ENCODE results near the gene SFSWAP.

The SFSWAP gene

DNA sequence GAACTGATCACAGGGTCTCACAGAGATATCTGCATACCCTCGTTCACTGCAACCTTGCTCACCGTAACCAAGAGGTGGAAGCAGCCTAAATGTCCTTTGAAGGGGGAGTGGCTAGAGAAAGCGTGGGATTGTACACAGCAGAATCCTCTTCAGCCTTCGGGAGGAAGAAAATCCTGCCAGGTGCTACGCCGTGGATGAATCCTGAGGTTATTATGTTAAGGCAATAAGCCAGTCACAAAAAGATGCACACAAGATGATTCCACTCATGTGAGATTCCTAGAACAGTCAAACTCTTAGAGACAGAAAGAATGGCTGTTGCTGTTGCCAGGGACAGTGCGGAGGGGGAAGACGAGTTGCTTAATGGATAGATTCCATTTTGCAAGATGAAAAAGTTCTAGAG, 39.6 kb upstream of the SFSWAP start:
- TF ChIP-seq, protein P1, sequence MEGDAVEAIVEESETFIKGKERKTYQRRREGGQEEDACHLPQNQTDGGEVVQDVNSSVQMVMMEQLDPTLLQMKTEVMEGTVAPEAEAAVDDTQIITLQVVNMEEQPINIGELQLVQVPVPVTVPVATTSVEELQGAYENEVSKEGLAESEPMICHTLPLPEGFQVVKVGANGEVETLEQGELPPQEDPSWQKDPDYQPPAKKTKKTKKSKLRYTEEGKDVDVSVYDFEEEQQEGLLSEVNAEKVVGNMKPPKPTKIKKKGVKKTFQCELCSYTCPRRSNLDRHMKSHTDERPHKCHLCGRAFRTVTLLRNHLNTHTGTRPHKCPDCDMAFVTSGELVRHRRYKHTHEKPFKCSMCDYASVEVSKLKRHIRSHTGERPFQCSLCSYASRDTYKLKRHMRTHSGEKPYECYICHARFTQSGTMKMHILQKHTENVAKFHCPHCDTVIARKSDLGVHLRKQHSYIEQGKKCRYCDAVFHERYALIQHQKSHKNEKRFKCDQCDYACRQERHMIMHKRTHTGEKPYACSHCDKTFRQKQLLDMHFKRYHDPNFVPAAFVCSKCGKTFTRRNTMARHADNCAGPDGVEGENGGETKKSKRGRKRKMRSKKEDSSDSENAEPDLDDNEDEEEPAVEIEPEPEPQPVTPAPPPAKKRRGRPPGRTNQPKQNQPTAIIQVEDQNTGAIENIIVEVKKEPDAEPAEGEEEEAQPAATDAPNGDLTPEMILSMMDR (conservative IDR thresholded peaks at IDR 0.05; ENCODE audit: low read depth, low read length), result no peak
- no peaks in the 10 kb centered on the region for H4K20me1 ChIP-seq (ENCODE audit: insufficient read depth)
- H3K9ac ChIP-seq, result no peak overlapping the region
- no peak overlapping the region for H3K27ac ChIP-seq
- no peaks in the 10 kb centered on the region for H3K79me2 ChIP-seq (ENCODE audit: insufficient read depth, low read depth)
- H3K4me2 ChIP-seq, result no peak overlapping the region
- H2AFZ ChIP-seq (ENCODE audit: low read depth), result no peak overlapping the region
- H3K4me1 ChIP-seq (ENCODE audit: low read depth, poor library complexity, severe bottlenecking), result no peaks in the 10 kb centered on the region
- no peaks in the 10 kb centered on the region for H3K36me3 ChIP-seq (ENCODE audit: insufficient read depth)
- H3K27me3 ChIP-seq (ENCODE audit: insufficient read depth, low read depth), result no peaks in the 10 kb centered on the region; the same call in 1 of the 2 replicates
- H3K4me3 ChIP-seq (IDR thresholded peaks at IDR 0.05; ENCODE audit: insufficient read depth, low read depth, low read length), result no peak overlapping the region

DNA sequence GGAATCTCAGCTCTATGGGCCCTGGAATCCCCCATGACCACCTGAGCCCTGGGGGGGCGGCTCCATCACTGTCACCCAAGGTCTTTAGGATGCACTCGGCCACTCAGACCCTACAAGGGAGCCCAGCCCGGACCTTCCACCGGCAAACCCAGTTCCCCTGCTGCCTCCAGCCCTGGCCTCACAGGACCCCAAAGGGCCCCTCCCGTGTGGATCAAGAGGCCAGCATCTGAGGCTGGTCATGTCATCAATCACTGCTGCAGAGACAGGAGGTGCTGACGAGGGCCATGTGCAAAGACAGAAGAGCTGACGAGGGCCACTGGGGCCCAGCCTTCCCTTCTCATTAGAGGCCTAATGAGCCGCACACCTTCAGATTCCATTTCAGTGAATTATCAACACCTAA, 39.0 kb upstream of the SFSWAP start:
- Histone ChIP-seq H3K36me3 (ENCODE audit: insufficient read depth) (no peaks in the 10 kb centered on the region), H3K27me3 (ENCODE audit: insufficient read depth, low read depth) (no peaks in the 10 kb centered on the region; the same call in 1 of the 2 replicates), H3K4me1 (ENCODE audit: low read depth, poor library complexity, severe bottlenecking) (no peaks in the 10 kb centered on the region), H2AFZ (ENCODE audit: low read depth) (no peak overlapping the region), H4K20me1 (ENCODE audit: insufficient read depth) (no peaks in the 10 kb centered on the region), H3K9ac (no peak overlapping the region), H3K79me2 (ENCODE audit: insufficient read depth, low read depth) (no peaks in the 10 kb centered on the region), H3K4me3 (IDR thresholded peaks at IDR 0.05; ENCODE audit: insufficient read depth, low read depth, low read length) (no peak overlapping the region), H3K27ac (no peak overlapping the region), H3K4me2 (no peak overlapping the region)
- TF ChIP-seq, protein P1 (conservative IDR thresholded peaks at IDR 0.05; ENCODE audit: low read depth, low read length), result no peak

DNA sequence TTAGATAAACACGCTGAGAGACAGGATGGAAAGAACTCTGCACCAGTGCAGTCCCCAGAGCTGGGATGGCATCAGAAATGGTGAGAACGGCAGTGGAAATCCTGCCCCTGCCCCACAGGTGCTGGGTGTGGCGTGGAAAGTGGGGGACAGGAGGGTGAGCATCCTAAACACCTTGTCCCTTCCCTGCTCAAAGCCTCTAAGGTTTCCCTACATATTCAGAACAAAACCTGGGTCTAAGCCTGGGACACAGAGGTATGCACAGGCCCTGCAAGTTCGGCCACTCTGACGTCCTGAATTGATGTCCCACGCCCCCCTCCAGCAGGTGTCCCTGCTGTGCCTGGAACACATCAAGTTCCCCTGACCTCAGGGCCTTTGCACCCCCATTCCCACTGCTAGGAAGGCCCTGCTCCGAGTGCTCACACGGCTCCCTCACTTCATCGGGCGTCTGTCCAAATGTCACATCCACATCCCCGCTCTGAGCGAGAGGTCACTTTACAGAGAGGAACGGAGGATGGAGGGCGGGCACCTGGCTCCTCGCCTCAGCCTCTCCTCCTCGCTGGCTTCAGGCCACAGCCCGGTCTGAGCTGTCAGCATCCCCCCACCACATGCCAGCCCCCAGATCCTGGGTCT, 38.5 kb upstream of the SFSWAP start:
- Histone ChIP-seq H4K20me1 (ENCODE audit: insufficient read depth) (no peaks in the 10 kb centered on the region), H3K79me2 (ENCODE audit: insufficient read depth, low read depth) (no peaks in the 10 kb centered on the region), H3K27ac (no peak overlapping the region), H3K4me1 (ENCODE audit: low read depth, poor library complexity, severe bottlenecking) (no peaks in the 10 kb centered on the region), H3K9ac (no peak overlapping the region), H3K4me3 (IDR thresholded peaks at IDR 0.05; ENCODE audit: insufficient read depth, low read depth, low read length) (no peak overlapping the region), H3K27me3 (ENCODE audit: insufficient read depth, low read depth) (no peaks in the 10 kb centered on the region; the same call in 1 of the 2 replicates), H2AFZ (ENCODE audit: low read depth) (no peak overlapping the region), H3K4me2 (no peak overlapping the region), H3K36me3 (ENCODE audit: insufficient read depth) (no peaks in the 10 kb centered on the region)
- TF ChIP-seq, protein P1 (conservative IDR thresholded peaks at IDR 0.05; ENCODE audit: low read depth, low read length), result no peak

DNA sequence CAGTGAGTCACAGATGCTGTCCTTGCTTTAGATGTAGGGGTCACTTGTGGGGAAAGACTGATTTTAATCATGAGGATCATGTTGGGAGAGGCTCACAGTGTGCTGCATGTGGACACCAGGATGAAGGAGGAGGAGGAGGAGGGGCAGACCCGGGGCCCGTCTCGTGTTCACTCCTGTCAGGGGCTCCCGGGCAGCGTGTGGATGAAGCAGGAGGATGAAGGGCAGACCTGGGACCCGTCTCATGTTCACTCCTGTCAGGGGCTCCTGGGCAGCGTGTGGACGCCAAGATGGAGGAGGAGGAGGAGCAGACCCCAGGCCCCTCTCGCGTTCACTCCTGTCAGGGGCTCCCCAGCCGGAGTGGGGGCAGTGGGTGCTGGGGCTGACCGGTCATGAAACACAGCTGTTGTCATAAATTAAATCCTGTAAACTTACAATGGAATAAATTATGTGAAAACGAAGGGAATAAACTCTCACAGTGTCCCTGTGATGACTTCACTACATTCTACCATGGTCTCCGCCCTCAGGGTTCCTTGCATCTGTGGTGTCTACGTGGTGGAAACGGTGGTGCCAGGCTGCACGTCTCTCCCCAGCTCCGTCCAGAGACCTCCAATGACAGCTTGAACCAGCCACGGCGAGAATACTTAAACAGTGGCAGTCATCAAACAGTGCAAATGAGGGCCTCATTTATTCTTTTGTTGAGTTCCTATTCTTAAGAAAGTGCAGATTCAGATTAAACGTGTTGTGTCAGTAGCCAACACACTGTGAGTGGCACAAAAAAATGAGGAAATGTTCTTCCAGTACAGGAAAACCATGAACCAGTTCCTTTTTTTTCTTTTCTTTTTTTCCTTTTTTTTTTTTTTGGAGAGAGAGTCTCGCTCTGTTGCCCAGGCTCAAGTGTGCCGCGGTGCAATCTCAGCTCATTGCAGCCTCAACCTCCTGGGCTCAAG, 37.7 kb upstream of the SFSWAP start:
- no peaks in the 10 kb centered on the region for H3K79me2 ChIP-seq (ENCODE audit: insufficient read depth, low read depth)
- no peak overlapping the region for H3K9ac ChIP-seq
- H4K20me1 ChIP-seq (ENCODE audit: insufficient read depth), result no peaks in the 10 kb centered on the region
- H3K27ac ChIP-seq, result no peak overlapping the region
- H3K36me3 ChIP-seq (ENCODE audit: insufficient read depth), result no peaks in the 10 kb centered on the region
- no peaks in the 10 kb centered on the region for H3K4me1 ChIP-seq (ENCODE audit: low read depth, poor library complexity, severe bottlenecking)
- TF ChIP-seq, protein P1 (conservative IDR thresholded peaks at IDR 0.05; ENCODE audit: low read depth, low read length), result no peak
- H3K4me3 ChIP-seq (IDR thresholded peaks at IDR 0.05; ENCODE audit: insufficient read depth, low read depth, low read length), result no peak overlapping the region
- H3K4me2 ChIP-seq, result no peak overlapping the region
- no peaks in the 10 kb centered on the region; the same call in 1 of the 2 replicates for H3K27me3 ChIP-seq (ENCODE audit: insufficient read depth, low read depth)
- H2AFZ ChIP-seq (ENCODE audit: low read depth), result no peak overlapping the region

Data from KMS-11 (cell line).